Ascending aorta (tissue), 2 donors: Measurements from ENCODE around the gene CAMK1D. TPM values are rescaled to one million over a fixed set of nuclear protein-coding genes. Genes with fewer than 3 reads are reported as not detected.

Experiments
- DNase-seq, 2 donors: peaks; one replicate each; pipeline ENCODE4 v3.0.0-alpha.2; 2019; ENCODE audit warnings: low spot score in 2 of 2
- H3K27ac ChIP-seq, 2 donors: fragments of 200-600 bp; sonication (generic); one replicate each; pipeline ENCODE4 v1.5.1; 2016 to 2017; ENCODE audit warnings: mild to moderate bottlenecking in 1 of 2
- H3K27me3 ChIP-seq: fragments of 200-600 bp; sonication (generic); one replicate; pipeline ENCODE4 v1.5.1; 2017
- H3K36me3 ChIP-seq, 2 donors: fragments of 200-600 bp; sonication (generic); one replicate each; pipeline ENCODE4 v1.5.1; 2016
- H3K4me1 ChIP-seq, 2 donors: fragments of 200-600 bp; sonication (generic); one replicate each; pipeline ENCODE4 v1.5.1; 2016 to 2017; ENCODE audit warnings: mild to moderate bottlenecking in 1 of 2
- H3K4me3 ChIP-seq, 2 donors: fragments of 200-600 bp; sonication (generic); one replicate each; pipeline ENCODE4 v1.5.1; 2016 to 2017; ENCODE audit warnings: mild to moderate bottlenecking in 1 of 2
- H3K9me3 ChIP-seq, 2 donors: fragments of 200-600 bp; sonication (generic); one replicate each; pipeline ENCODE4 v1.5.1; 2016
- intact Hi-C: fragments of 100-400 bp; cut with DNase I; formaldehyde crosslinking; loops from one replicate; pipeline ENCODE4 v1.15.1; 2023
- total RNA-seq: library from RNA; depleted of rRNA; stranded (reverse); fragments of >200 nt; gene quantifications from one replicate; pipeline ENCODE4 v1.1.0, GENCODE V29; 2016
- TF ChIP-seq, protein P1 (sequence below), 3 experiments: fragments of 200-600 bp in 2 of 3; fragments of 450-650 bp in 1 of 3; sonication (generic) in 2 of 3; IDR thresholded peaks; one replicate each; pipeline ENCODE4 v1.5.1; 2016 to 2019; ENCODE audit warnings: antibody characterized with exemption in 3 of 3, mild to moderate bottlenecking in 1 of 3, moderate library complexity in 1 of 3

Gene CAMK1D
- total RNA-seq, 1 donor from 2014 or later = 4.2 TPM

DNA sequence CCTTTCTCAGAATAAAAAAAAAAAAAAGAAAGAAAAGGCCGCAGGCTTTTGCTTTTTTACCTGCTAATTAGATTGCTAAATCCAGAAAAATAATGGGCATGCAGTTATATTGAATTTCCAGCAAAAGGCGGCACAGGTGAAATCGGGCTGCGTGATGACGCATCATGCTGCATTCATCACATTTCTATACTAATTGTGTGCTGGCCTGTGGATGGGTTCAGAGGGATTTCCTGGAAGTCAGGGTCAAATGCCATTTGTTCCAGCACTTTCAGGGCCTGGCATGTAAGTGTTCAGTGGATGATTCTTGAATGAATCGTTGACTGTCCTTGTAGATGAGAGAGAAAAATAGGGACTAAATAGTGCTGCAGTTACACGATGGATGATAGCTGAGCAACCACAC is 292.7 kb downstream of the CAMK1D start:
- Histone ChIP-seq H3K4me1 (no peaks in the 10 kb centered on the region), H3K9me3 (no peaks in the 10 kb centered on the region), H3K4me3 (no peak overlapping the region), H3K27ac (no peak overlapping the region), H3K36me3 (no peaks in the 10 kb centered on the region), H3K27me3 (no peaks in the 10 kb centered on the region)
- intact Hi-C loops = no loop called here
- no peak for DNase-seq
- TF ChIP-seq, protein P1, sequence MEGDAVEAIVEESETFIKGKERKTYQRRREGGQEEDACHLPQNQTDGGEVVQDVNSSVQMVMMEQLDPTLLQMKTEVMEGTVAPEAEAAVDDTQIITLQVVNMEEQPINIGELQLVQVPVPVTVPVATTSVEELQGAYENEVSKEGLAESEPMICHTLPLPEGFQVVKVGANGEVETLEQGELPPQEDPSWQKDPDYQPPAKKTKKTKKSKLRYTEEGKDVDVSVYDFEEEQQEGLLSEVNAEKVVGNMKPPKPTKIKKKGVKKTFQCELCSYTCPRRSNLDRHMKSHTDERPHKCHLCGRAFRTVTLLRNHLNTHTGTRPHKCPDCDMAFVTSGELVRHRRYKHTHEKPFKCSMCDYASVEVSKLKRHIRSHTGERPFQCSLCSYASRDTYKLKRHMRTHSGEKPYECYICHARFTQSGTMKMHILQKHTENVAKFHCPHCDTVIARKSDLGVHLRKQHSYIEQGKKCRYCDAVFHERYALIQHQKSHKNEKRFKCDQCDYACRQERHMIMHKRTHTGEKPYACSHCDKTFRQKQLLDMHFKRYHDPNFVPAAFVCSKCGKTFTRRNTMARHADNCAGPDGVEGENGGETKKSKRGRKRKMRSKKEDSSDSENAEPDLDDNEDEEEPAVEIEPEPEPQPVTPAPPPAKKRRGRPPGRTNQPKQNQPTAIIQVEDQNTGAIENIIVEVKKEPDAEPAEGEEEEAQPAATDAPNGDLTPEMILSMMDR (IDR thresholded peaks at IDR 0.05) = no peak

DNA sequence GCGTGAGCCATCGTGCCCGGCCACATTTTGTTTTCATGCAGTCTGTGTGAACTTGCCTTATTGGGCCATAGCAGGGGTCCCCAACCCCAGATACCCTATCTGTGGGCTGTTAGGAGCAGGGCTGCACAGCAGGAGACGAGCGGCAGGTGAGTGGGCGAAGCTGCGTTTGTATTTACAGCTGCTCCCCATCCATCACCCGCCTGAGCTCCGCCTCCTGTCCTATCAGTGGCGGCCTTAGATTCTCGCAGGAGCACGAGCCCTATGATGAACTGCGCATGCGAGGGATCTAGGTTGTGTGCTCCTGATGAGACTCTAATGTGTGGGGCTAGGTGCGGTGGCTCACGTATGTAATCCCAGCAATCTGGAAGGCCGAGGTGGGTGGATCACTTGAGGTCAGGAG is 293.9 kb downstream of the CAMK1D start:
- no peak overlapping the region for H3K4me3 ChIP-seq
- no peaks in the 10 kb centered on the region for H3K36me3 ChIP-seq
- H3K4me1 ChIP-seq = no peaks in the 10 kb centered on the region
- no peaks in the 10 kb centered on the region for H3K27me3 ChIP-seq
- DNase-seq = no peak
- intact Hi-C loops = no loop called here
- H3K9me3 ChIP-seq = no peaks in the 10 kb centered on the region
- TF ChIP-seq, protein P1 (IDR thresholded peaks at IDR 0.05) = no peak
- H3K27ac ChIP-seq = no peak overlapping the region

DNA sequence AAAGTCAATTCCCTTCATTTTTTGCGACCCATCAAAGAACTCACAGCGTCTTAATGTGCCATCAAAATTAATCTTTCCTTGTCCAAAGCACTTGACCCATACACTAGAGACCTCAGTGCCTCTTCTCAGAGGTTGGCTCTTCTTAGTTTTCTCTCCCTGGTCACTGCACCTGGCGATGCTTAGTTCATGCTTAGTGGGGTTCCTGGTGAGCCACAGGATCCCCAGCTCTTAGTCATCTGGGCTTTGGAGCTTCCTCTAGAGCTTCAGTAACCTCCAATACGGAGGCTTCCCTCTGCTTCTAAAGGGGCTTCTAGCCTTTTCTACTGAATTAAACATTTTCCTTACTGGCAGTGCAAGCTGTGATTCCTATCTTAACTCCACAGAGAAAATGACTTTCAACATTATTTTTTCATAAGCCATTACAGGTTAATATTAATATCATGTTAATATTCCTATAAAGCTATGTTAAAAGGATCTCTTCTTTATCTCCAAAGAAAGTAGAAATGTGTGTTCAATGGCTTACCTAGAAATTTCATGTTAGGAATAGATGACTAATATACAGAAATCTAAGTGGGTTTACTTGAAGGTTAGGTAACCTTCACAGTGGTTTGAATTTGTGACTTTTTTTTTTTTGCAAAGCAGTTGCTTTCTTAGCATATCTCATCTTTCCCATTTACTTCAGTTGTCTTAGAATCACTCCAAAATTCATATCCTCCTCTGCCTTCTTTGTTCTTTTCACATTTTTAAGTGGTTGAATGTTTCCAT is 295.2 kb downstream of the CAMK1D start:
- Histone ChIP-seq H3K27me3 (no peaks in the 10 kb centered on the region), H3K36me3 (no peaks in the 10 kb centered on the region), H3K9me3 (no peaks in the 10 kb centered on the region), H3K4me3 (no peak overlapping the region), H3K27ac (no peak overlapping the region), H3K4me1 (no peaks in the 10 kb centered on the region)
- no peak for DNase-seq
- intact Hi-C loops = no loop called here
- TF ChIP-seq, protein P1 (IDR thresholded peaks at IDR 0.05) = no peak

- Histone ChIP-seq H3K4me1 (no peaks in the 10 kb centered on the region), H3K9me3 (no peaks in the 10 kb centered on the region), H3K4me3 (no peak overlapping the region), H3K27ac (no peak overlapping the region), H3K27me3 (no peaks in the 10 kb centered on the region), H3K36me3 (peaks cover 0 to 3% of the 10 kb centered on the region in 2 donors)
- no peak for DNase-seq
- intact Hi-C loops = no loop called here
- TF ChIP-seq, protein P1 (IDR thresholded peaks at IDR 0.05) = no peak
Observed at GRCh38 chr10:12645449-12645848, 296.1 kb downstream of the CAMK1D start.

- H3K27ac ChIP-seq = no peak overlapping the region
- no peak overlapping the region for H3K4me3 ChIP-seq
- intact Hi-C loops = no loop called here
- no peaks in the 10 kb centered on the region for H3K27me3 ChIP-seq
- no peak for DNase-seq
- H3K9me3 ChIP-seq = no peaks in the 10 kb centered on the region
- TF ChIP-seq, protein P1 (IDR thresholded peaks at IDR 0.05) = no peak
- H3K4me1 ChIP-seq = no peaks in the 10 kb centered on the region
- H3K36me3 ChIP-seq = peaks cover 0 to 3% of the 10 kb centered on the region in 2 donors
Observed at GRCh38 chr10:12649012-12649584, 299.8 kb downstream of the CAMK1D start.
